Measurements from ENCODE around the gene LAMA3.

Gene LAMA3

DNA sequence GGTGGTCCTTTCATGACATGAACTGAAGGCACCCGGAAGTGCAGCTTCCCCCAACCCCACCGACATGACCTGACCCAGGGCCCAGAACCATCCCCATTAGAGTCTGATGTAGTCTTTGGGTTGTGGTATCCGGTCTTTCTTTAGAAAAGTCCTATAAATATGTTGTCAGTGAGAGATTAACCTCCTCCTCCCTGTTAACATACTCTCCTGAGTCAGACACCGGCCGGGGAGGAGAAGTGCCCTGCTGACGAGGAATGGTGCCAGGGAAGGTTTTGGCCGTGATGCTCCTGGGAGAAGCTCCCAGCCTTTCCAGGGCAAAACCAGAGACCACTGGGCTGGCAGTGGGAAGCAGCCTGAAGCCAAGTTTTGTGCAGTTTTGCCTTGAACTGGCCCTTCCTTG is 109.0 kb downstream of the LAMA3 start:
- no peak overlapping the region for H3K27ac ChIP-seq (ENCODE audit: low read depth, low read length)
- H3K4me3 ChIP-seq (ENCODE audit: low read depth in 1 of 2, low read length in 2 of 2), result no peak overlapping the region
- H3K9ac ChIP-seq (ENCODE audit: low read depth in 1 of 2, low read length in 2 of 2), result no peak overlapping the region
- H3K27me3 ChIP-seq (ENCODE audit: control insufficient read depth in 1 of 2, insufficient read depth in 2 of 2, low read length in 2 of 2), result no peaks in the 10 kb centered on the region
- no peaks in the 10 kb centered on the region for H3K9me3 ChIP-seq (ENCODE audit: control insufficient read depth in 1 of 2, low read length in 2 of 2)
- no peaks in the 10 kb centered on the region for H3K4me1 ChIP-seq (ENCODE audit: control insufficient read depth in 1 of 2, insufficient read depth in 2 of 2, low read length in 2 of 2)
- no peaks in the 10 kb centered on the region for H3K36me3 ChIP-seq (ENCODE audit: control insufficient read depth in 1 of 2, insufficient read depth in 2 of 2, low read length in 2 of 2)

DNA sequence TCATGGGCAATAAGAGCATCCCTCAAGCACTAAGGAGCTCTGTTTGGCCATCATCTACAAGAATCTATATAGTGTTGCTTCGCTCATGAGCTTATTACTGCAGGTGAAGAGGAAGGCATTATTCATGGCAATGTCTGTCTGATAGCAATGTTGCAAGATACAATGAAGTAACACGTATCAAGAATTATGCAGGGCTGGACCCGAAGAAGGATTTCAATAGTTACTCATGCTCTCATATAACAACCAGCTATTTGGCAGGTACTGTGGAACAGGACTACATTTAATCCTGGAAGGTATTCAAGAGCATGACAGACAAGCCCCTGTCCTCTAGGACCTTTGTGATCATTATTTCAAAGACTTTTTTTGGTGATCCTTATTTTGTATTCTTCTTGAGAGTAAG is 109.6 kb downstream of the LAMA3 start:
- no peak overlapping the region for H3K4me3 ChIP-seq (ENCODE audit: low read depth in 1 of 2, low read length in 2 of 2)
- no peaks in the 10 kb centered on the region for H3K36me3 ChIP-seq (ENCODE audit: control insufficient read depth in 1 of 2, insufficient read depth in 2 of 2, low read length in 2 of 2)
- no peaks in the 10 kb centered on the region for H3K9me3 ChIP-seq (ENCODE audit: control insufficient read depth in 1 of 2, low read length in 2 of 2)
- no peaks in the 10 kb centered on the region for H3K4me1 ChIP-seq (ENCODE audit: control insufficient read depth in 1 of 2, insufficient read depth in 2 of 2, low read length in 2 of 2)
- H3K27ac ChIP-seq (ENCODE audit: low read depth, low read length), result no peak overlapping the region
- H3K9ac ChIP-seq (ENCODE audit: low read depth in 1 of 2, low read length in 2 of 2), result no peak overlapping the region
- H3K27me3 ChIP-seq (ENCODE audit: control insufficient read depth in 1 of 2, insufficient read depth in 2 of 2, low read length in 2 of 2), result no peaks in the 10 kb centered on the region

DNA sequence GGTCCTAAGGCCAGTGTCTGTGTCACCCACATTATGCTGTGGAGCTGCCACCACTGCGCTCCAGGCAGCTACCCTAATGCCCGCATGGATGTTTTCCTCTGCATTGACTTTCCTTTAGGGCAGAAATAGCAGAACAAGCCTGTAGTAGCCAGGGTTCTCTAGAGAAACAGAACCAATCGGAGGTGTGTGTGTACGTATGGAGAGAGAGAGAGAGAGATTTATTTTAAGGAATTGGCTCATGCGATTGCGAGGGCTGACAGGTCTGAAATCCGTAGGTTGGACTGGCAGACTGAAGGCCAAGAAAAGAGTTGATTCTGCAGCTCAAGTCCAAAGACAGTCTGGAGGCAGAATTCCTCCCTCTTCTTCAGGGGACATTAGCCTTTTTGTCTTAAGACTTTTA is 110.3 kb downstream of the LAMA3 start:
- no peak overlapping the region for H3K4me3 ChIP-seq (ENCODE audit: low read depth in 1 of 2, low read length in 2 of 2)
- H3K36me3 ChIP-seq (ENCODE audit: control insufficient read depth in 1 of 2, insufficient read depth in 2 of 2, low read length in 2 of 2), result no peaks in the 10 kb centered on the region
- H3K4me1 ChIP-seq (ENCODE audit: control insufficient read depth in 1 of 2, insufficient read depth in 2 of 2, low read length in 2 of 2), result no peaks in the 10 kb centered on the region
- no peaks in the 10 kb centered on the region for H3K27me3 ChIP-seq (ENCODE audit: control insufficient read depth in 1 of 2, insufficient read depth in 2 of 2, low read length in 2 of 2)
- no peak overlapping the region for H3K27ac ChIP-seq (ENCODE audit: low read depth, low read length)
- no peak overlapping the region for H3K9ac ChIP-seq (ENCODE audit: low read depth in 1 of 2, low read length in 2 of 2)
- H3K9me3 ChIP-seq (ENCODE audit: control insufficient read depth in 1 of 2, low read length in 2 of 2), result no peaks in the 10 kb centered on the region

DNA sequence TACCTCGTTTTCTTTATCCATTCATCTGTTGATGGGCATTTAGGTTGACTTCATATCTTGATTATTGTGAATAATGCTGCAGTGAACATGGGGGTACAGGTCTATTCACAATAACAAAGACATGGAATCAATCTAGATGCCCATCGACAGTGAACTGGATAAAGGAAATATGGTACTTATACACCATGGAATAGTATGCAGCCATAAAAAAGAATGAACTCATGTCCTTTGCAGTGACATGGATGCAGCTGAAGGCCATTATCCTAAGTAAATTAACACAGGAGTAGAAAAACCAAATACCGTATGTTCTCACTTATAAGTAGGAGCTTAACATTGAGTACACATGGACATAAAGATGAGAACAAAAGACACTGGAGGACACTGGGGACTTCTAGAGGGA is 111.6 kb downstream of the LAMA3 start:
- Histone ChIP-seq H3K27ac (ENCODE audit: low read depth, low read length) (no peak overlapping the region), H3K4me3 (ENCODE audit: low read depth in 1 of 2, low read length in 2 of 2) (no peak overlapping the region), H3K27me3 (ENCODE audit: control insufficient read depth in 1 of 2, insufficient read depth in 2 of 2, low read length in 2 of 2) (no peaks in the 10 kb centered on the region), H3K9ac (ENCODE audit: low read depth in 1 of 2, low read length in 2 of 2) (no peak overlapping the region), H3K9me3 (ENCODE audit: control insufficient read depth in 1 of 2, low read length in 2 of 2) (no peaks in the 10 kb centered on the region), H3K4me1 (ENCODE audit: control insufficient read depth in 1 of 2, insufficient read depth in 2 of 2, low read length in 2 of 2) (no peaks in the 10 kb centered on the region), H3K36me3 (ENCODE audit: control insufficient read depth in 1 of 2, insufficient read depth in 2 of 2, low read length in 2 of 2) (no peaks in the 10 kb centered on the region)

DNA sequence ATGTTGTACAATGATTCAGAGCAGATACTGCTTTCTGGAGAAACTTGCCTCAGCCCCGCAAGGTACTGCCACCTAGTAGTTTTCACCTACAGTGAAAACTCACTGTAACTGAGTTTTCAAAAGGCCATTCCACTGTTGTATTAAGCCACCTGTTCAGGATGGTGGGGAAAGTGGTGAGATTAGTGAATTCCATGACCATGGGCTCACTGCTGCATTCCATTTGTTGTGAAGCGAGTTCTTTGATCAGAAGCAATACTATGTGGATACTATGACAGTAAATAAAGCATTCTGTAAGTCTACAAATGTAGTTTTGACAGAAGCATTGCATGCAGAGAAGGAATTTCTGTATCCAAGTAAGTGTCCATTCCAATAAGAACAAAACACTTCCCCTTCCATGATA is 113.6 kb downstream of the LAMA3 start:
- Histone ChIP-seq H3K4me3 (ENCODE audit: low read depth in 1 of 2, low read length in 2 of 2) (no peak overlapping the region), H3K27ac (ENCODE audit: low read depth, low read length) (no peak overlapping the region), H3K27me3 (ENCODE audit: control insufficient read depth in 1 of 2, insufficient read depth in 2 of 2, low read length in 2 of 2) (no peaks in the 10 kb centered on the region), H3K36me3 (ENCODE audit: control insufficient read depth in 1 of 2, insufficient read depth in 2 of 2, low read length in 2 of 2) (no peaks in the 10 kb centered on the region), H3K4me1 (ENCODE audit: control insufficient read depth in 1 of 2, insufficient read depth in 2 of 2, low read length in 2 of 2) (no peaks in the 10 kb centered on the region), H3K9ac (ENCODE audit: low read depth in 1 of 2, low read length in 2 of 2) (no peak overlapping the region), H3K9me3 (ENCODE audit: control insufficient read depth in 1 of 2, low read length in 2 of 2) (no peaks in the 10 kb centered on the region)

DNA sequence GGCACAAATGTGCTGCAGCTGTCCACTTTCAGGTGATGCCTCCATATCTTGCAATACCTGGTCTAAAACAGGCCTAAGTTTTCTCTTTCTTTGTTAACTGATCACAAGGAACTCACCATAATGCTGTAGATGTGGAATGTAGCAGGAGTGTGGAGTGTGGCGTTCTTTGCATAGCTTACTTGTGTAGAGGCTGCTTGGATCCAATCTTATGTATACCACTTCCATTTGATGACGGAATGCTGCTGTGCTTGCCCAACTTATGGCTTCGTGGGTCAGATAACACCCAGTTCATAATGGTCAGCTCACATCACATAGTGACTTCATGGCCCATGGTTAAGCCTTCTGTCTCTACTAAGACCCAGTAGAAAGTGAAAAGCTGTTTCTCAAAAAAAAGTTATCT is 114.5 kb downstream of the LAMA3 start:
- H3K9ac ChIP-seq (ENCODE audit: low read depth in 1 of 2, low read length in 2 of 2), result no peak overlapping the region
- no peaks in the 10 kb centered on the region for H3K36me3 ChIP-seq (ENCODE audit: control insufficient read depth in 1 of 2, insufficient read depth in 2 of 2, low read length in 2 of 2)
- H3K27ac ChIP-seq (ENCODE audit: low read depth, low read length), result no peak overlapping the region
- no peaks in the 10 kb centered on the region for H3K27me3 ChIP-seq (ENCODE audit: control insufficient read depth in 1 of 2, insufficient read depth in 2 of 2, low read length in 2 of 2)
- no peak overlapping the region for H3K4me3 ChIP-seq (ENCODE audit: low read depth in 1 of 2, low read length in 2 of 2)
- no peaks in the 10 kb centered on the region for H3K4me1 ChIP-seq (ENCODE audit: control insufficient read depth in 1 of 2, insufficient read depth in 2 of 2, low read length in 2 of 2)
- no peaks in the 10 kb centered on the region for H3K9me3 ChIP-seq (ENCODE audit: control insufficient read depth in 1 of 2, low read length in 2 of 2)

DNA sequence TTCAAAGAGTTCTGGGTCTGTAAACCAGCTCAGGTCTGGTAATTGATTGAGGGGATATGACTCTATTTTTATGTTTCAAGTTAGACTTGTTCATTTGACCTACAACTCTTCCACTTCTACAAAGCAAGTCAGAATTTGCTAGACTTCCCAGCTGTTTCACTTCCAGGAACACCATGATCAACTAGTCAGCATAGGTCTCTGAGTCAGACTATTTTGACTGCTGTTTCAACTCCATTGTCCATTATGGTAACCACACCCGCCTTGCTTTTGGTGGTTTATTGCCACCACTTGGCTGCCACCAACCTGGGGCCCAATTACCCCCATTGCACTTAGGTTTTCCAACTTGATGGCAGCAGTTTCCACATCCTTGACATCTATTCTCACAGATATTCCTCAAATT is 116.6 kb downstream of the LAMA3 start:
- Histone ChIP-seq H3K27me3 (ENCODE audit: control insufficient read depth in 1 of 2, insufficient read depth in 2 of 2, low read length in 2 of 2) (no peaks in the 10 kb centered on the region), H3K9ac (ENCODE audit: low read depth in 1 of 2, low read length in 2 of 2) (no peak overlapping the region)

DNA sequence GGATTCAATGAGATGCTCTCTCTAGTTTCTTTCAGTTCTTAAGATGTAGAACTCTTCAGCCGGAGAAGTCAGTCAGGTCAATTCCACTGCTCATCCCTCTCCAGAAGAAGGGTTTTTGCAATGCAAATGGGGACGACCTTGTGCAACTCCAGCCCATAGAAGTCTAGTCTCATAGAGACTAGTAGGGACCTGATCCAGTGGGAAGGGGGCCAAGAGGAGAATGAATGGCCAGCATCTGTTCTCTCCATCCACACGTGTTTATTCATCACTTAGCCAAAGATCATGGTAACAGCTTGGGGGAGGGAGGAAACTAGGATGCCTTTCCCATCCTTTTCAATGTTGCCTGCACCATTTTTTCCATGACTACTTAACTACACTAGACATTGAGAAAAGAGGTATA is 120.2 kb downstream of the LAMA3 start:
- Histone ChIP-seq H3K27me3 (ENCODE audit: control insufficient read depth in 1 of 2, insufficient read depth in 2 of 2, low read length in 2 of 2) (no peaks in the 10 kb centered on the region), H3K36me3 (ENCODE audit: control insufficient read depth in 1 of 2, insufficient read depth in 2 of 2, low read length in 2 of 2) (no peaks in the 10 kb centered on the region), H3K9me3 (ENCODE audit: control insufficient read depth in 1 of 2, low read length in 2 of 2) (no peaks in the 10 kb centered on the region), H3K4me3 (ENCODE audit: low read depth in 1 of 2, low read length in 2 of 2) (no peak overlapping the region), H3K9ac (ENCODE audit: low read depth in 1 of 2, low read length in 2 of 2) (no peak overlapping the region), H3K4me1 (ENCODE audit: control insufficient read depth in 1 of 2, insufficient read depth in 2 of 2, low read length in 2 of 2) (no peaks in the 10 kb centered on the region), H3K27ac (ENCODE audit: low read depth, low read length) (no peak overlapping the region)

More for the DNA sequence above, 116.6 kb downstream of the LAMA3 start:
- no peaks in the 10 kb centered on the region for H3K36me3 ChIP-seq (ENCODE audit: control insufficient read depth in 1 of 2, insufficient read depth in 2 of 2, low read length in 2 of 2)
- no peak overlapping the region for H3K27ac ChIP-seq (ENCODE audit: low read depth, low read length)
- H3K4me1 ChIP-seq (ENCODE audit: control insufficient read depth in 1 of 2, insufficient read depth in 2 of 2, low read length in 2 of 2), result no peaks in the 10 kb centered on the region
- no peaks in the 10 kb centered on the region for H3K9me3 ChIP-seq (ENCODE audit: control insufficient read depth in 1 of 2, low read length in 2 of 2)
- H3K4me3 ChIP-seq (ENCODE audit: low read depth in 1 of 2, low read length in 2 of 2), result no peak overlapping the region

DNA sequence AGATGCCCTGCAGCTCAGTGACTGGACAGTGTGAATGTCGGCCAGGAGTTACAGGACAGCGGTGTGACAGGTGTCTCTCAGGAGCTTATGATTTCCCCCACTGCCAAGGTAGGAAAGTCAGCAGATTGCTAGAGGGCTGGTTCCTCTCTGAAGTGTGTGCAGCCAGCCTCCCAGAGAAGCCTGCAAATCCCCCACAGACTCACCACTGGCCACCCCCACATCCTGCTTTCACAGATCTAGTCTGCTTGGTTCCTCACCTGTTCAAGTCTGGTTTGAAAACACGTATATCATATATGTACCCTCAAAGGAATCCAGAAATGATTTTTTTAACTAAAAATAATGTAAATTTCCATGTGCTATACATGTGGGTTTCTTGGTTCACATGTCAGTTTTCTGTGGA is 121.1 kb downstream of the LAMA3 start:
- no peaks in the 10 kb centered on the region for H3K36me3 ChIP-seq (ENCODE audit: control insufficient read depth in 1 of 2, insufficient read depth in 2 of 2, low read length in 2 of 2)

DNA sequence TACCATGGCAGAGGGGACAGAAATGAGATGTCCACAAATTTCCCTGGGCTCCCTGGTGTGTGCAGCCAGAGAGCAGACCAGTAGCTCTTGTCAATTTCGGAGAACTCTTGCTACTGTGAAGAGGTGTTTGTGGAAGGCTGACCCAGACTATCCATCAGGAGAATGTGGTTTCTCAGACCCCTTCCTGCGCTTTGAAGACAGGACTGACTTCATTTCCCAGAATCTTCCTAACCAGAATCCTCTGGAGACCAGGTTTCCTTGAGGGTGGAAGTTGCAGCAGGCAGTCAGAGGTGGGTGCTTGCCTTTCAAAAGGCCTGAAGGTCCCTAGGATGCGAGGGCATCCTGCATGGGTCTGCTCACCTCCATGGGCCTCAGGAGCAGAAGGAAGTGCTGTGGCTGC is 121.9 kb downstream of the LAMA3 start:
- no peaks in the 10 kb centered on the region for H3K9me3 ChIP-seq (ENCODE audit: control insufficient read depth in 1 of 2, low read length in 2 of 2)
- H3K4me3 ChIP-seq (ENCODE audit: low read depth in 1 of 2, low read length in 2 of 2), result no peak overlapping the region
- no peaks in the 10 kb centered on the region for H3K4me1 ChIP-seq (ENCODE audit: control insufficient read depth in 1 of 2, insufficient read depth in 2 of 2, low read length in 2 of 2)
- no peaks in the 10 kb centered on the region for H3K27me3 ChIP-seq (ENCODE audit: control insufficient read depth in 1 of 2, insufficient read depth in 2 of 2, low read length in 2 of 2)
- H3K27ac ChIP-seq (ENCODE audit: low read depth, low read length), result no peak overlapping the region
- H3K36me3 ChIP-seq (ENCODE audit: control insufficient read depth in 1 of 2, insufficient read depth in 2 of 2, low read length in 2 of 2), result no peaks in the 10 kb centered on the region
- H3K9ac ChIP-seq (ENCODE audit: low read depth in 1 of 2, low read length in 2 of 2), result no peak overlapping the region

More for the DNA sequence above, 121.1 kb downstream of the LAMA3 start:
- no peaks in the 10 kb centered on the region for H3K9me3 ChIP-seq (ENCODE audit: control insufficient read depth in 1 of 2, low read length in 2 of 2)
- no peak overlapping the region for H3K27ac ChIP-seq (ENCODE audit: low read depth, low read length)
- H3K9ac ChIP-seq (ENCODE audit: low read depth in 1 of 2, low read length in 2 of 2), result no peak overlapping the region
- no peaks in the 10 kb centered on the region for H3K27me3 ChIP-seq (ENCODE audit: control insufficient read depth in 1 of 2, insufficient read depth in 2 of 2, low read length in 2 of 2)
- H3K4me3 ChIP-seq (ENCODE audit: low read depth in 1 of 2, low read length in 2 of 2), result no peak overlapping the region
- no peaks in the 10 kb centered on the region for H3K4me1 ChIP-seq (ENCODE audit: control insufficient read depth in 1 of 2, insufficient read depth in 2 of 2, low read length in 2 of 2)

Measured in duodenal mucosa (tissue), 2 donors.